GM18907 (cell line): ENCODE data around the gene REC8.
"Not testable (repeated sequence)": the region's sequence is repeated elsewhere in the genome, so short reads cannot be mapped to it uniquely, and the experiment has no call there.

Experiments
- ATAC-seq: cut with Tn5 transposase; IDR thresholded peaks from one replicate; pipeline ENCODE4 v1.9.1; 2021; ENCODE audit warnings: mild to moderate bottlenecking, moderate library complexity; ENCODE audit not compliant: unreplicated experiment

Gene REC8

DNA sequence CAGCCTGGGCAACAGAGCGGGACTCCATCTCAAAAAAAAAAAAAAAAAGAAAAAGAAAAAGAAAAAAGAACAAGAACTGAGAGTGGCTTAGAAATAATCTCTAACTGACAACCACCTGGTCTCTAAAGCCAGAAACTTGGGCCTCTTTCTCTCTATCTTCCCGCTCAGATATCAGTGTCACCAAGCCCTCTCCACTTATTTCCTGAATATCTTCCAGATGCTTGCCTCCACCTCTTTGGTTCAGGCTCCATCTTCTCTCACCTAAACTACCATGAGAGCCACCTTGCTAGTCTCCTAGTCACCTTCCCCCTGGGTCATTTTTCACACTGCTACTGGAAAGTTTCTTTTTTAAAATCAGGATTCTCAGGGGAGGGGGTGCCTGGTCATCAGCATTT lies 25.2 kb downstream of the REC8 start:
- no peak for ATAC-seq

DNA sequence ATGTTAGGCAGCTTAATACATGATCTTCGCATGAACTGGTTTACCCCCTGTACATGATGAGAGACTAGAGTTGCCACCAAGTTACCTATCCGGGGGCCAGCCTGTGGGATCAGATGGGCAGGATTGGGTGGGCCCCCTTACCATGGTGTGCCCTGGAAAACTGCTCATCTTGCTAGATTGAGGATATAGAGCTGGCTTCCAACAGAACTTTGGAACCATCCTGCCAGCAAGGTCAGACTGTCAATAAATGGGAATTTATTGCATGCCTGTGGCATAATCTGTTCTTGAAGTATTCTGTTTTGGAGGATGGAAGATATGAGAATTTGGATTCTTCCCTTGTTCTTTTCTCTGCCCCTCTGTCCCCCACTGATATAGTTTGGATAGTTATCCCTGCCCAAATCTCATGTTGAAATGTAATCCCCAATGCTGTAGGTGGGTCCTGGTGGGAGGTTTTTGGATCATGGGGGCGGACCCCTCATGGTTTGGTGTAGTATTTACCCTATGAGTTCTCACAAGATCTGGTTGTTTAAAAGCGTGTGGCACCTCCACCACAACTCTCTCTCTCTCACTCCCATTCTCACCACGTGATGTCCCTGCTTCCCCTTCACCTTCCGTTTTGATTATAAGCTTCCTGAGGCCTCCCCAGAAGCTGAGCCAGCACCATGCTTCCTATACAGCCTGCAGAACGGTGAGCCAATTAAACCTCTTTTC lies 27.1 kb downstream of the REC8 start:
- ATAC-seq: no peak

GRCh38 chr14:24202538-24202937 lies 30.7 kb downstream of the REC8 start:
- not testable (repeated sequence) for ATAC-seq

DNA sequence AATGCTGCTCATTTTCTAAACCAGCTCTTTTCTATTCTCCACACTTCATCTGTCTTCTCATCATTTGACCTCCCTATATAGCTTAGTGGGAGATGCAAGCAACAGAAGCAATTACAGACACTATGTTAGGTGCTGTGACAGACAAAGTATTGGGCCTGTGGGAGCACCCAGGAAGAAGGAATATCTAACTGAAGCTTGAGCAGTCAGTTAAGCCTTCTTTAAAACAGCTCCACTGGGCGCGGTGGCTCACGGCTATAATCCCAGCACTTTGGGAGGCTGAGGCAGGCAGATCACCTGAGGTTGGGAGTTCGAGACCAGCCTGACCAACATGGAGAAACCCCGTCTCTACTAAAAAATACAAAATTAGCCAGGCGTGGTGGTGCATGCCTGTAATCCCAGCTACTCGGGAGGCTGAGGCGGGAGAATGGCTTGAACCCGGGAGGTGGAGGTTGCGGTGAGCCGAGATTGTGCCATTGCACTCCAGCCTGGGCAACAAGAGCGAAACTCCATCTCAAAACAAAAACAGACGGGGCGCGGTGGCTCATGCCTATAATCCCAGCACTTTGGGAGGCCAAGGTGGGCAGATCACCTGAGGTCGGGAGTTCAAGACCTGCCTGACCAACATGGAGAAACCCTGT lies 31.5 kb downstream of the REC8 start:
- ATAC-seq: not testable (repeated sequence)

DNA sequence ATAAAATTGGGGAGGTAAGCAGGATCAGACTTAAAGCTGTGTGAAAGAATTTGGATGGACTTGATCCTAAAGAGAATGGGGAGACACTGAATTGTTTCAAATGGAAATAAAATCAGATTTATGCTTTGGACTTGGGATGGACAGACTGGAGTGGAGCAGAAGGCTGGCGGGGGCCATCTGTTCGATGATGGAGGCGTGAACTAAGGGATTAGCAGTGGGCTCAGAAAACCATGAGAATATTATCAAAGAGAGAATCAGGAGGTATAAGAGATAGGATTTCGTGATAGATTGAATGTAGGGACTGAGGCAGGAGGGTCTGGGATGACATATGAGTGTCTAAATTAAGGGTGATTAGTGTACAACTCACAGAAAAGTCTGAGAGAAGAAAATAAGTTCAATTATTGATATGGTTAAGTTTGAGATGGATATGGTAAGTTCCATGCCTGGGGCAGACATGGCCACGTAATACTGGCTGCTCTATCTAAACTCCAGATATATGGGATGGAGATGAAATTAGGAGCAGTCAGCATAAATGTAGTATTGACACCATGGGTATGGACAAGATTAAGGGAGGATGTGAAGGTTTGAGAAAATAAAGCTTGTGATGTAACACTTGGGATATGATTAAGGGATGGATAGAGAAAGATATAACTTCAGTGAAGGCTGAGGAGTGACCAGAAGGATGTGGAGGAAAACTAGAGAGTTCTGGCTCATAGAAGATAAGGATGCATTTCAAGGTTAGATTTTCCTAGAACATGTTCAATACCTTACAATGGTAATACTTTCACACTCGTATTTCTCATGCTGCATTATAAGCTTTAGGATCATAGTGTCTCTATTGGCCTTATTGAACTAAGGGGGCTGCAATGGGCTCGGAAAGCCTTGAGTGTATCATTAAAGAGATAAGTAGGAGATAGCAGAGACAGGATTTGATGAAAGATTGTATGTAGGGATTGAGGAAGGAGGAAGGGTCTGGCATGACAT lies 32.6 kb downstream of the REC8 start:
- no peak for ATAC-seq

DNA sequence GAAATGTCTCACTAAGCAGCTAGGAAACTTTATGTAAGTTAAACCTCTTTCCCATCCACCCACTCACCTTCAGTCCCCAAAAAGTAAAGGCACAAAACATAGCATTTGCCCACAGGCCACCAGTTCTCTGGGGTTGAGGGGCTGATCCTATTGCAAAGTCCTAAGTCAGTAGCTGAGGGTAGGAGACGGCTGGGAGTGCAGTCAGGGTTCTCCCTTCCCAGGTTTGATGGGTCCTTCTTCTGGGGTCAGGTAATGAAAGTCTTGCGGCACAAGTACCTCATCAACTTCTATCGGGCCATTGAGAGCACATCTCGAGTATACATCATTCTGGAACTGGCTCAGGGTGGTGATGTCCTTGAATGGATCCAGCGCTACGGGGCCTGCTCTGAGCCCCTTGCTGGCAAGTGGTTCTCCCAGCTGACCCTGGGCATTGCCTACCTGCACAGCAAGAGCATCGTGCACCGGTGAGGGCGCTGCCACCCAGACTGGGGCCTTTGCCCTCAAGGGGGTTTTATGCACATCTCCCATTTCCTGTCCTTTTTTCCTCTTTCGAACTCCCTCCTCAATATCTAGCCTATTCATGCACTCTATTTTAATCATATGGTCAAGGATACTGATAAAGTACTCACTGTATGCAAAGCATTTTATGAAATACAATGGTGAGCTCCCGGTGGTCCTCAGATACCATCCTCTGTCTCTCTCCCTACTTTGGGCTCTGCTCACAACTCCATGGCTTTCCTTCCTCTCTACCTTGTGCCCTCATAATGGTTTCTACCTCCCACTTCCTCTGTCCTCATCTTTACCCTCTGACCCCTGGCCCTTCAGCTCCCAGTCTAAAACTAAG lies 34.6 kb downstream of the REC8 start:
- no peak for ATAC-seq

GRCh38 chr14:24207104-24207551 lies 35.2 kb downstream of the REC8 start:
- no peak for ATAC-seq

GRCh38 chr14:24207625-24208024 lies 35.7 kb downstream of the REC8 start:
- no peak for ATAC-seq

DNA sequence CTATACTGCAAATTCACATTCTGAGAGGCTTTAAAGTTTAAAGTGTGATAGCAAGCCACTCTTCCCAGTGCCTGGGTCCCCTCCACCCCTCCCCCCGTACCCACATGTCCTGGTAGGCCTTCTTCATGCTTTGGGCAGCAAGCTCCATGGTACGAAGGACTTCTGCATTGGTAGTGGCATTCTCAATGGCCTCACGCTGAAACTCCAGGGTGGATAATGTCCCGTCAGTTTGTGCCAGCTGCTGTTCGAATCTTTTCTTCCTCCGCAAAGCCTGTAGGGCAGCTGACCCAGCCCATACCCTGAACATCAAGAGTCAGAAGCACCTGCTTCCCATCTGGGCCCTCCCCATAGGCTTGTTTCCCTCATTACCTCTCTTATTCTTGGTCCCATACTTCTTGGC lies 39.4 kb downstream of the REC8 start:
- no peak for ATAC-seq

DNA sequence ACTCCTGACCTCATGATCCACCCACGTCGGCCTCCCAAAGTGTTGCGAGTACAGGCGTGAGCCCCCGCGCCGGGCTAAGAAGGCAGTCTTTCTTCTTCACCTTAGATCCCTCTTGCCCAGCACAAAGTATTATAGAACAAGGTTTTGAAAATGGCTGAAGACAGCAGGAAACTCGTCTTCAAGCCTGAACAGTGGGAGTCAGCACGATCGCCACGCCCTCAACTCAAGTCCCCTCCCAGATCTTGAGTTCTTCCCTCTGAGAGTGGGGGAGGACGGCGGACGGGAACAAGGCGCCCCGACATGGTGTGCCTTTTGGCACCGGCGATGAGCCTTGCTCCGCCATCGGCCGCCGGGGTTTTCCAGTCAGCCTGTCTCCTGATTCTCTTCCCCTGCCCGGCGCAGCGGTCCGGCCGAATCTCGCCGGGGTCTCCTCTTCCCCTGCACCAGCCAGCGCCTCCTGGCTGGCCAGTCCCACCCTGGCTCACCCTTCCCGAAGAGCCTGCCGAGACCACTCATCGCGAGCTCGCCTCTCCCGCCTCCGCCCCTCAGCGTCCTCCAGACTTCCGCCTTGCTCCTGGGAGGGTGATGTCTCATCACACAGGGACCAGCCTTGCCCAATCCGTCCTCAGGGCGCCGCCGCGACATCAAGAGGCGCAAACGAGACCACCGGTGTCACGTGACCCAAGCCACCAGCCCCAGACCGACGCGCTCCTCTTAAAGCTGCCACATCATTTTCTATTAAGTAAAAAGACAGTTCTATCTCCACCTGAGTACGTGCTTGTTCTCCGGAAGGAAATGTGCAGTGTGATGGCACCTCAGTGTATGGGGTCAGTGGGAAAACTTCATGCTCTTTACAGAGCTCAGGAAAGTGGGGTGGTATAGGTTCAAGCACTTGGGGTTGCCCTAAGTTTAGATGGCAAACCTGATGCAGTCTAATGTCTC lies 41.3 kb downstream of the REC8 start, which contains the start of gene CHMP4A:
TSS of gene CHMP4A (minus strand) at position 565 of the 942 bp plus-strand sequence. CDS start at position 516, 49 bp downstream.
- ATAC-seq: peak; percentile 86

GRCh38 chr14:24213866-24214662 lies 42.2 kb downstream of the REC8 start:
- no peak for ATAC-seq

DNA sequence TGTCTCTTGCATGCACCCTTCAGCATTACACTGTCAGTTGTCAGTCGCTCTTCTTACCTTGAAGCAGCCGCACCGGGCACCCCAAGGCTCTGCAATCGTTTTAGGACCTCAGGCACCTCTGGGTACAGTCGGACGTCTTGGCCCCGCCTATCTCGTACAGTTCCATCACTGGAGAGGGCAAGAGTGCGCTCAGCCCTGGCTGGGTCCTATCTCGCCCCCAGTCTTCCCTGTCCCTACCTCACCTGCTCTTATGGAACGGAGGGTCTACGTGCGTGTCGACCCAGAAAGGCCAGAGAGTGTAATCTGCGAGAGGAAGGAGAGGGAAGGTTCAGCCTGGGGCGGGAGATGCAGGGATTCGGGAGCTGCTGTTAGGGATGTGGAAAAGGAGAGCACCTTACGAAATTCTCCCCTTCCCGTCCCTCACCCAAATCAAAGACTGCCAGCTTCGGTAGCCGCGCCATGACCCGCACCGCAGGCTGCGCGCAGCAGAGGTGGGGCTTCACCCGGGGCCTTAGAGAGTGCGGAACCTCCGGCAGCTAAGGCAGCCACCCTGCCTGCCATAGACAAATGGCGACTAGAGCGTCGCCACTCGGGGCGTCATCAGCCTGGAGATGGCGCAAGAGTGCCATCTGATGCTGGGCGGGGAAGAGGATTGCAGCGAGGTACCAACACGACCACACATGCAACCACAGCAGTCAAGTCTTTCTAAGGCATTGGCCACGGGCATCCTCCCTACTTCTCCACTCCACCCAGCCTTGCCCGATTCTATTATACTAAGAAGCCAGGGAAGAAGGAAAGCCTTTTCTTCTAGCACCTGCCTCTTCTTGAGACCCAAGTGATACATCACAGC lies 43.8 kb downstream of the REC8 start, which contains the start of gene MDP1:
TSS of gene MDP1 (minus strand) at position 572 of the 850 bp plus-strand sequence. CDS start at position 461, 111 bp downstream.
- peak; percentile 66 for ATAC-seq

- no peak for ATAC-seq
Measured at GRCh38 chr14:24216345-24216699, 44.4 kb downstream of the REC8 start.

GRCh38 chr14:24216876-24217275 lies 45.0 kb downstream of the REC8 start:
- ATAC-seq: not testable (repeated sequence)

DNA sequence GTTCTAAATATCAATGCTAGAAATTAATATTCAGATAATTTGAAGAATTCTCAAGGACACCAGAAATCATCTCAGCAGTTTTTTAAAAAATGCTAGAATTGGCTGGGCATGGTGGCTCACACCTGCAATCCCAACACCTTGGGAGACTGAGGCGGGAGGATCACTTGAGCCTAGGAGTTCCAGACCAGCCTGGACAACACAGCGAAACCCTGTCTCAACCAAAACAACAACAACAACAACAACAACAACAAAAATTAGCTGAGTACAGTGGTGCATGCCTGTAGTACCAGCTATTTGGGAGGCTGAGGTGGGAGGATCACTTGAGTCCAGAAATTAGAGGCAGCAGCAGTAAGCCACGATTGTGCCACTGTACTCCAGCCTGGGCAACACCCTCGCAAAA lies 47.2 kb downstream of the REC8 start:
- no peak for ATAC-seq

DNA sequence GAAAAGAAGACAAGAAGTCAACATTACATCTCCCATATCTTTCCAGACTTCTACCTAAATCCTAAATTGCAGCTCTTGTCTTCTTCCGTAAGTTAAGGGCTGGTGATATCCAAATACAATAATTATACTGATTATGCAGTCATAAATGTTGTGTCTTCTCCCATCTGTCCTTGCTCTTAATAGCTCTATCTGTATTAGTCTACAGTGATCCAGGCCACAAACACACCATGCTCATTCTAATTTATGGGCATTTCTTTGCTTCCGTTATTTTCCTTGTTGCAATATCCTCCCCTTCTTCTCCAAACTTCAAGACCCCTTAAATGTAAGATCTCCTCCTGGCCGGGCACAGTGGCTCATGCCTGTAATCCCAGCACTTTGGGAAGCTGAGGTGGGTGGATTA lies 47.6 kb downstream of the REC8 start:
- ATAC-seq: no peak

DNA sequence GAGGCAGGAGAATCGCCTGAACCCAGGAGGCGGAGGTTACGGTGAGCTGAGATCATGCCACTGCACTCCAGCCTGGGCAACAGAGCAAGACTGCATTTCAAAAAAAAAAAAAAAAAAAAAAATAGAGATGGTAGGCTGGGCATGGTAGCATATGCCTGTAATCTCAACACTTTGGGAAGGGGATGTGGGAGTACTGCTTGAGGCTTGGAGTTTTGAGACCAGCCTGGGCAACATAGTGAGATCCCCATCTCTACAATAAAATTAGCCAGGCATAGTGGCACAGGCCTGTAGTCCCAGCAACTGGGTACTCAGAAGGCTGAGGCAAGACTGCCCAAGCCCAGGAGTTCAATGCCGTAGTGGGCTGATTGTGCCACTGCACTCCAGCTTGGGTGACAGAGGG lies 51.1 kb downstream of the REC8 start:
- not testable (repeated sequence) for ATAC-seq
